Measurements from ENCODE around the gene WASF2.

- no peak for TF ChIP-seq CTCF (IDR thresholded peaks at IDR 0.05; ENCODE audit: borderline replicate concordance, extremely low read depth, low read length, poor library complexity, severe bottlenecking)
- TF ChIP-seq EZH2 (IDR thresholded peaks at IDR 0.05; ENCODE audit: borderline replicate concordance, low read depth, low read length, severe bottlenecking), result no peak
These were observed 131.7 kb downstream of the WASF2 start for GRCh38 chr1:27358038-27358927.

All from DND-41 (cell line).